Myocyte (in vitro differentiated cells): ENCODE data around the gene TOM1. TPM values are rescaled to one million over a fixed set of nuclear protein-coding genes. Genes with fewer than 3 reads are reported as not detected.

ENCODE experiments used
- DNase-seq: peaks from one replicate; pipeline ENCODE4 v3.0.0-alpha.2; 2012; ENCODE audit warnings: low read depth
- total RNA-seq: library from RNA; depleted of rRNA; stranded (reverse); fragments of >200 nt; gene quantifications from 2 replicates; pipeline ENCODE4 v1.2.3, GENCODE V29; 2014

TOM1 gene
- total RNA-seq, 1 donor from 2014 or later = 162 TPM

- no peak for DNase-seq
Measured at GRCh38 chr22:35322893-35323292, 23.2 kb downstream of the TOM1 start.

- DNase-seq = no peak
Measured at GRCh38 chr22:35323305-35323704, 23.6 kb downstream of the TOM1 start.

GRCh38 chr22:35324067-35324466, 24.4 kb downstream of the TOM1 start:
- no peak for DNase-seq

- no peak for DNase-seq
Measured at GRCh38 chr22:35324762-35325161, 25.1 kb downstream of the TOM1 start.

- DNase-seq = no peak
Measured at GRCh38 chr22:35325209-35325608, 25.5 kb downstream of the TOM1 start.

GRCh38 chr22:35326854-35327562, 27.3 kb downstream of the TOM1 start:
- no peak for DNase-seq

GRCh38 chr22:35327690-35328471, 28.2 kb downstream of the TOM1 start:
- no peak for DNase-seq

- DNase-seq = no peak
Measured at GRCh38 chr22:35328472-35328885, 28.8 kb downstream of the TOM1 start.

GRCh38 chr22:35329114-35329847, 29.6 kb downstream of the TOM1 start:
- no peak for DNase-seq

- DNase-seq = peak; percentile 56
Measured at GRCh38 chr22:35330258-35330861, 30.7 kb downstream of the TOM1 start.

GRCh38 chr22:35332278-35332677, 32.6 kb downstream of the TOM1 start:
- DNase-seq = no peak

- peak; percentile 54 for DNase-seq
Measured at GRCh38 chr22:35333220-35333619, 33.5 kb downstream of the TOM1 start.

GRCh38 chr22:35334004-35334403, 34.3 kb downstream of the TOM1 start:
- DNase-seq = no peak

GRCh38 chr22:35335468-35335867, 35.8 kb downstream of the TOM1 start:
- no peak for DNase-seq

GRCh38 chr22:35335936-35336781, 36.5 kb downstream of the TOM1 start:
- no peak for DNase-seq

- no peak for DNase-seq
Measured at GRCh38 chr22:35337932-35338331, 38.2 kb downstream of the TOM1 start.

GRCh38 chr22:35341090-35341874, 41.6 kb downstream of the TOM1 start:
- DNase-seq = no peak

- no peak for DNase-seq
Measured at GRCh38 chr22:35342390-35342789, 42.7 kb downstream of the TOM1 start.

- no peak for DNase-seq
Measured at GRCh38 chr22:35343664-35344550, 44.2 kb downstream of the TOM1 start.
